GM12878 (cell line): Measurements from ENCODE around the gene SOAT2. TPM values are rescaled to one million over a fixed set of nuclear protein-coding genes. Genes with fewer than 3 reads are reported as not detected.

Source experiments
- ATAC-seq: fragments of 200-7000 bp; cut with Tn5 transposase; 3 replicates; pipeline ENCODE4 v1.9.1; 2020; ENCODE audit warnings: mild to moderate bottlenecking, moderate library complexity
- BruUV-seq: library from RNA; stranded (reverse); fragments of 400-500 nt; replicated peaks from 2 replicates; lab custom pipeline; 2021; lab: Mats Ljungman, UMichigan
- CTCF ChIA-PET: fragments of 300-600 bp; sonication (Branson Sonifier 250); formaldehyde crosslinking; extraction: SDS; loops from one replicate; lab custom pipeline; 2021; ENCODE audit warnings: inconsistent platforms; lab: Yijun Ruan, JAX
- POLR2A ChIA-PET: fragments of 350-600 bp; formaldehyde crosslinking; extraction: SDS; loops from one replicate; lab custom pipeline; 2021; ENCODE audit warnings: inconsistent platforms; lab: Charles Lee
- RAD21 ChIA-PET: fragments of 300-600 bp; sonication (Branson Sonifier 250); formaldehyde crosslinking; loops from one replicate; lab custom pipeline; 2023; ENCODE audit warnings: antibody characterized with exemption; ENCODE audit not compliant: unreplicated experiment; lab: Charles Lee
- SMC1A ChIA-PET: fragments of 300-600 bp; sonication (Branson Sonifier 250); formaldehyde crosslinking; loops from one replicate; lab custom pipeline; 2023; ENCODE audit not compliant: unreplicated experiment, uncharacterized antibody; lab: Charles Lee
- DNase-seq: peaks from one replicate; pipeline ENCODE4 v3.0.0-alpha.2; 2011; ENCODE audit warnings: low read depth, low spot score
- FAIRE-seq: peaks from 3 replicates; lab custom pipeline; 2011; peaks lifted over from hg19 to GRCh38; lab: Jason Lieb, UNC
- H2AFZ ChIP-seq: 2 replicates; pipeline ENCODE4 v1.6.0; 2011; ENCODE audit warnings: low read depth, low read length, control low read depth; ENCODE audit not compliant: control insufficient read depth
- H3K27ac ChIP-seq: 2 replicates; pipeline ENCODE4 v1.5.1; 2011; ENCODE audit warnings: control low read depth; ENCODE audit not compliant: control insufficient read depth, insufficient read depth
- H3K27me3 ChIP-seq, 2 experiments: replicated peaks in 1 of 2; 2 replicates each; pipeline versions ENCODE4 v1.6.0 to v1.6.1; 2011; ENCODE audit warnings: low read length in 1 of 2; ENCODE audit not compliant: control insufficient read depth in 2 of 2, insufficient read depth in 2 of 2
- H3K36me3 ChIP-seq, 2 experiments: 2 replicates each; pipeline ENCODE4 v1.5.1; 2011; ENCODE audit warnings: low read length in 1 of 2; ENCODE audit not compliant: control insufficient read depth in 2 of 2, insufficient read depth in 2 of 2
- H3K4me1 ChIP-seq: 2 replicates; pipeline ENCODE4 v1.6.1; 2011; ENCODE audit warnings: mild to moderate bottlenecking, low read length, moderate library complexity, mixed read lengths; ENCODE audit not compliant: control insufficient read depth, insufficient read depth
- H3K4me2 ChIP-seq: 2 replicates; pipeline ENCODE4 v1.6.0; 2011; ENCODE audit warnings: control low read depth; ENCODE audit not compliant: control insufficient read depth, insufficient read depth
- H3K4me3 ChIP-seq: fragments of 200-600 bp; sonication (generic); 2 replicates; pipeline ENCODE4 v1.5.1; 2016
- H3K79me2 ChIP-seq: 2 replicates; pipeline ENCODE4 v1.6.0; 2011; ENCODE audit warnings: low read length; ENCODE audit not compliant: control insufficient read depth, insufficient read depth
- H3K9ac ChIP-seq: 2 replicates; pipeline ENCODE4 v1.8.0; 2011; ENCODE audit warnings: low read length, control low read depth, mixed read lengths; ENCODE audit not compliant: control insufficient read depth, insufficient read depth
- H3K9me3 ChIP-seq: replicated peaks from 3 replicates; pipeline ENCODE4 v1.5.1; 2011; ENCODE audit warnings: mild to moderate bottlenecking, low read length; ENCODE audit not compliant: control insufficient read depth, insufficient read depth
- H4K20me1 ChIP-seq: 2 replicates; pipeline ENCODE4 v1.6.0; 2011; ENCODE audit not compliant: control insufficient read depth, insufficient read depth
- ASH2L ChIP-seq: fragments of 300-600, 200-600 bp; sonication (generic); IDR thresholded peaks from 2 replicates; pipeline ENCODE4 v1.6.1; 2017; ENCODE audit warnings: low read depth, mild to moderate bottlenecking, borderline replicate concordance
- E4F1 ChIP-seq: fragments of 450-650 bp; IDR thresholded peaks from 2 replicates; pipeline ENCODE4 v1.6.1; 2018; ENCODE audit warnings: borderline replicate concordance, mild to moderate bottlenecking; ENCODE audit not compliant: partially characterized antibody
- FOS ChIP-seq: IDR thresholded peaks from 3 replicates; pipeline ENCODE4 v1.6.1; 2011; ENCODE audit warnings: borderline replicate concordance; ENCODE audit not compliant: insufficient read length; ENCODE audit errors: extremely low read depth
- MLLT1 ChIP-seq: fragments of 450-650 bp; IDR thresholded peaks from 2 replicates; pipeline ENCODE4 v1.6.1; 2016; ENCODE audit warnings: mild to moderate bottlenecking
- SIX5 ChIP-seq: IDR thresholded peaks from 2 replicates; pipeline ENCODE4 v1.6.1; 2011; ENCODE audit warnings: mild to moderate bottlenecking, low read depth, low read length, moderate library complexity; ENCODE audit not compliant: severe bottlenecking
- SRF ChIP-seq, 2 experiments: IDR thresholded peaks; 2 replicates each; pipeline ENCODE4 v1.6.1; 2011; ENCODE audit warnings: low read depth in 2 of 2, low read length in 2 of 2, mild to moderate bottlenecking in 1 of 2, moderate library complexity in 1 of 2
- TCF3 ChIP-seq: IDR thresholded peaks from 2 replicates; pipeline ENCODE4 v1.6.1; 2012; ENCODE audit warnings: low read depth, mild to moderate bottlenecking, low read length, borderline replicate concordance; ENCODE audit not compliant: insufficient read depth
- ZNF592 ChIP-seq: fragments of 450-650 bp; IDR thresholded peaks from 2 replicates; pipeline ENCODE4 v1.6.1; 2017; ENCODE audit warnings: mild to moderate bottlenecking, moderate library complexity
- WGBS: methylation state at CpG from one replicate; pipeline ENCODE4 v1.1.6; 2016; ENCODE audit warnings: low lambda C conversion rate; ENCODE audit not compliant: insufficient replicate concordance, insufficient coverage; ENCODE audit errors: missing lambda C conversion rate; 5-methylcytosine and 5-hydroxymethylcytosine counted together
- in situ Hi-C: fragments of 300-500 bp; cut with MboI; formaldehyde crosslinking; loops from 9 replicates; pipeline ENCODE4 v1.14.3; 2018; ENCODE audit warnings: mixed read lengths
- intact Hi-C: fragments of 100-400 bp; cut with micrococcal nuclease; formaldehyde crosslinking; loops from one replicate; pipeline ENCODE4 v1.14.2; 2022; ENCODE audit not compliant: unreplicated experiment
- polyA plus RNA-seq, 11 experiments: library from polyadenylated mRNA; depleted of rRNA in 4 of 11; unstranded in 6 of 11; stranded (reverse) in 5 of 11; fragments of >200 nt; fragmentation: Nextera tagmentation in 4 of 11; fragmentation: Illumina TruSeq in 1 of 11; extraction: Ambion mirVana in 4 of 11; extraction: Trizol in 1 of 11; gene quantifications; 1 replicate in 1 of 11; 2 replicates in 10 of 11; pipeline versions ENCODE4 v1.2.1 to v1.2.3, GENCODE V29; 2011 to 2016; ENCODE audit warnings: inconsistent platforms in 2 of 11, missing spikeins in 2 of 11, low read depth in 1 of 11
- total RNA-seq, 4 experiments: library from RNA; depleted of rRNA in 3 of 4; stranded (reverse); fragments of >200 nt in 3 of 4; fragmentation: Illumina TruSeq in 1 of 4; extraction: Trizol in 1 of 4; gene quantifications; 2 replicates each; pipeline versions ENCODE4 v1.2.1 to v1.2.3, GENCODE V29; 2013 to 2021

Gene SOAT2
- total and polyA plus RNA-seq, 10 of the 15 experiments (the other 5 are each of a cell fraction or from before 2014, with no cell fraction given), result 0.08 to 1.7 (median 0.69) TPM

GRCh38 chr12:53054112-53054878 lies 49.0 kb upstream of the SOAT2 start (continued):
- no peak for TF ChIP-seq TCF3
- TF ChIP-seq E4F1, result no peak
- TF ChIP-seq SRF (IDR thresholded peaks at IDR 0.05; ENCODE audit: low read depth in 2 of 2, low read length in 2 of 2), result no peak
- no peak for TF ChIP-seq ASH2L

GRCh38 chr12:53055471-53056266 lies 47.6 kb upstream of the SOAT2 start:
- intact Hi-C loops (no loop called here), in situ Hi-C loops (no loop called here)
- CTCF ChIA-PET, result interaction anchor here (3.6 to 4.5 kb wide), 2 partner anchors 10 to 44 kb away, joined by 17 to 38 read pairs; no protein-coding TSS in a partner anchor
- no peaks in the 10 kb centered on the region for H3K9me3 ChIP-seq
- ATAC-seq (no peak), FAIRE-seq (no peak), DNase-seq (no peak)
- H3K27ac ChIP-seq, result no peak overlapping the region
- WGBS, result 29% methylated on average over 15 of the region's 15 CpGs
- peaks cover 6% of the 10 kb centered on the region for H3K4me1 ChIP-seq
- H3K36me3 ChIP-seq, result no peaks in the 10 kb centered on the region
- no peaks in the 10 kb centered on the region for H3K79me2 ChIP-seq
- RAD21 ChIA-PET, result interaction anchor here (1.1 to 1.5 kb wide), 2 partner anchors 23 to 44 kb away, joined by 3 to 4 read pairs; partner anchors contain the start of gene SPRYD3
- H4K20me1 ChIP-seq, result no peaks in the 10 kb centered on the region; the same call in 1 of the 2 replicates
- POLR2A ChIA-PET, result no interaction called here
- SMC1A ChIA-PET, result interaction anchor here (1.3 kb wide), 1 partner anchor 10 kb away, joined by 3 read pairs; no protein-coding TSS in a partner anchor
- no peak overlapping the region for H3K4me3 ChIP-seq
- TF ChIP-seq ZNF592 (no peak), SIX5 (no peak), FOS (no peak), MLLT1 (no peak)
- no peak overlapping the region for H2AFZ ChIP-seq
- no TSS peak for BruUV-seq
- H3K9ac ChIP-seq, result no peak overlapping the region
- H3K4me2 ChIP-seq, result no peak overlapping the region
- H3K27me3 ChIP-seq, result no peaks in the 10 kb centered on the region
